GM23248 (cell line): Measurements from ENCODE around the gene ILK.

ENCODE experiments used
- EZH2 ChIP-seq: fragments of 200-600 bp; sonication (generic); IDR thresholded peaks from 2 replicates; pipeline ENCODE4 v1.6.1; 2018; ENCODE audit warnings: antibody characterized with exemption, mild to moderate bottlenecking; ENCODE audit not compliant: insufficient read depth, poor library complexity, severe bottlenecking
- EZH2phosphoT487 ChIP-seq: fragments of 200-600 bp; sonication (generic); IDR thresholded peaks from 2 replicates; pipeline ENCODE4 v1.6.1; 2018; ENCODE audit warnings: antibody characterized with exemption, moderate library complexity, mild to moderate bottlenecking, low read depth; ENCODE audit not compliant: insufficient read depth

DNA sequence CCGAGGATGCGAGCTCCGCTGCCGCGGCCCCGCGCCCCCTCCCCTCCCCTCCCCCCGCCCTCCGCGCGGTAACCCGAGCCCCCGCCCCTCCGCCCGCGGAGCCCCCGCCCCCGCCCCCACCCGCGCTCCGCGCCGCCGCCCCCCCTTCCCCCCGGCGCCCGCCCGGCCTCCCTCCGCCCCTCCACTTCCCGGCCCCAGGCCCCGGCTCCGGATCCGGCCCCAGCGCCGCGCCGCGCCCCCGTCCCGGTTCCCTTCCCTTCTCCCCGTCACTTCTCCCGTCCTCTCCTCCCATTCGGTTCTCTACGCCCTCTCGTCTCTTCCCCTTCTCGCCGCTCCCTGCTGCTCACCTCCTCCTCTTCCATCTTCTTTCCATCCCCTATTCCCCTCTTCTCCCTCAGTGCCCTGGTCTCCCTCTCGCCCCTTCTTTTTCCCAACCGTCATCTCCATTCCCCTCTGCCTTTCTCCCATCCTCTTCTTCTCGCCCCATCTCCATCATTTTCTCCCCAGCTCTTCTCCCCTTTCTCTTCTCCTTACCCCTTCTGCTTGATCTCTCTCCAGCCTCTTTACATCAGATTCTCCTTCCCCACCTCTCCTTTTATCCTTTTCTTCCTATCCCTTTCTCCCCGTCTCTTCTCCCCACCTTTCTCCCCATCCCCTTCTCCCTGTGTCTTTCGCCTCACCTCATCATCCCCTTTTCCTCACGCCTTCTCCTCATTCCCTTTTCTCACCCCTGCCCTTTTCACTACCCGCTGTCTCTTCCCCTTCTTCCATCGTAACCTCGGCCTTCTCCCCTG lies 52.4 kb downstream of the ILK start, which contains the start of gene DCHS1:
- TF ChIP-seq EZH2 (no peak), EZH2phosphoT487 (no peak)
